Liver (tissue), 3 donors: ENCODE data around the gene KCNC4.

Source experiments
- EGR1 ChIP-seq, 2 donors: IDR thresholded peaks; 2 replicates each; pipeline ENCODE4 v1.6.1; 2016 to 2018; ENCODE audit warnings: antibody characterized with exemption in 2 of 2, low read depth in 2 of 2
- GABPA ChIP-seq, 2 donors: IDR thresholded peaks in 1 of 2; conservative IDR thresholded peaks in 1 of 2; 2 replicates each; pipeline ENCODE4 v1.6.1; 2016; ENCODE audit warnings: antibody characterized with exemption in 2 of 2, mild to moderate bottlenecking in 1 of 2, moderate library complexity in 1 of 2
- JUND ChIP-seq, 2 donors: IDR thresholded peaks; 2 replicates each; pipeline ENCODE4 v1.6.1; 2016; ENCODE audit warnings: antibody characterized with exemption in 2 of 2
- RAD21 ChIP-seq, 2 donors: IDR thresholded peaks; 2 replicates each; pipeline ENCODE4 v1.6.1; 2016; ENCODE audit warnings: antibody characterized with exemption in 2 of 2, mild to moderate bottlenecking in 2 of 2
- TAF1 ChIP-seq: conservative IDR thresholded peaks from 2 replicates; pipeline ENCODE4 v1.6.1; 2016; ENCODE audit warnings: antibody characterized with exemption, mild to moderate bottlenecking
- YY1 ChIP-seq: IDR thresholded peaks from 2 replicates; pipeline ENCODE4 v1.6.1; 2016; ENCODE audit warnings: antibody characterized with exemption, mild to moderate bottlenecking
- TF ChIP-seq, protein P1 (sequence below): fragments of 150-350 bp; IDR thresholded peaks from 2 replicates; pipeline ENCODE4 v1.5.1; 2017; ENCODE audit warnings: improper control_type of control experiment, low read depth, low read length; ENCODE audit not compliant: missing input control
- TF ChIP-seq, protein P2 (sequence below): IDR thresholded peaks from 2 replicates; pipeline ENCODE4 v1.6.1; 2016; ENCODE audit warnings: antibody characterized with exemption, mild to moderate bottlenecking
- TF ChIP-seq, protein P3 (sequence below): IDR thresholded peaks from 2 replicates; pipeline ENCODE4 v1.6.1; 2016; ENCODE audit warnings: antibody characterized with exemption
- TF ChIP-seq, protein P4 (sequence below): IDR thresholded peaks from 2 replicates; pipeline ENCODE4 v1.6.1; 2016; ENCODE audit warnings: antibody characterized with exemption
- TF ChIP-seq, protein P5 (sequence below): IDR thresholded peaks from 2 replicates; pipeline ENCODE4 v1.6.1; 2016; ENCODE audit warnings: antibody characterized with exemption
- donor health status: healthy.
- donor health status: healthy.

DNA sequence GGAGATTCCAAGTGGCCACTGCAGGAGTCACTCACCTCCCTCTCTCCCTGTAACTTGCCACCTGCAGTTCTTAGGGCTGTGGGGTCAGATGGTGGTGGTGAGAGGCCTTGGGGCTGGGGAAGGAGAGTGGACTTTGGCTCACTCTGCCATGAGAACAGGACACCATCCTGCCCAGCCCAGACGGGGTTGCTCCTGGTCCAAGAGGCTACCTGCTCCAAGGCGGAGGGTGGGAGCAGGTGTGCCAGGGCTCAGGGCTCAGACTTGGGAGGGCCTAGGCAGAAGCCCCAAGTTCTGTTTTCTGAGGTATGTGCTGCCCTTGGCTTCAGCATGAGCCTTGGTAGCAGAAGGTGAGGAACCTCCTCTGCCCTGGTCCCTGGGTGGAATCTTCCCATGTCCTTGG is 11.4 kb upstream of the KCNC4 start:
- TF ChIP-seq, protein P1, sequence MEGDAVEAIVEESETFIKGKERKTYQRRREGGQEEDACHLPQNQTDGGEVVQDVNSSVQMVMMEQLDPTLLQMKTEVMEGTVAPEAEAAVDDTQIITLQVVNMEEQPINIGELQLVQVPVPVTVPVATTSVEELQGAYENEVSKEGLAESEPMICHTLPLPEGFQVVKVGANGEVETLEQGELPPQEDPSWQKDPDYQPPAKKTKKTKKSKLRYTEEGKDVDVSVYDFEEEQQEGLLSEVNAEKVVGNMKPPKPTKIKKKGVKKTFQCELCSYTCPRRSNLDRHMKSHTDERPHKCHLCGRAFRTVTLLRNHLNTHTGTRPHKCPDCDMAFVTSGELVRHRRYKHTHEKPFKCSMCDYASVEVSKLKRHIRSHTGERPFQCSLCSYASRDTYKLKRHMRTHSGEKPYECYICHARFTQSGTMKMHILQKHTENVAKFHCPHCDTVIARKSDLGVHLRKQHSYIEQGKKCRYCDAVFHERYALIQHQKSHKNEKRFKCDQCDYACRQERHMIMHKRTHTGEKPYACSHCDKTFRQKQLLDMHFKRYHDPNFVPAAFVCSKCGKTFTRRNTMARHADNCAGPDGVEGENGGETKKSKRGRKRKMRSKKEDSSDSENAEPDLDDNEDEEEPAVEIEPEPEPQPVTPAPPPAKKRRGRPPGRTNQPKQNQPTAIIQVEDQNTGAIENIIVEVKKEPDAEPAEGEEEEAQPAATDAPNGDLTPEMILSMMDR: no peak
- TF ChIP-seq YY1 (no peak), GABPA (IDR thresholded peaks at IDR 0.05 in 1 of 2, conservative IDR thresholded peaks at IDR 0.05 in 1 of 2) (no peak), TAF1 (no peak), JUND (IDR thresholded peaks at IDR 0.05) (no peak), RAD21 (IDR thresholded peaks at IDR 0.05) (no peak), EGR1 (IDR thresholded peaks at IDR 0.05; ENCODE audit: low read depth in 2 of 2) (no peak)
- TF ChIP-seq, protein P2, sequence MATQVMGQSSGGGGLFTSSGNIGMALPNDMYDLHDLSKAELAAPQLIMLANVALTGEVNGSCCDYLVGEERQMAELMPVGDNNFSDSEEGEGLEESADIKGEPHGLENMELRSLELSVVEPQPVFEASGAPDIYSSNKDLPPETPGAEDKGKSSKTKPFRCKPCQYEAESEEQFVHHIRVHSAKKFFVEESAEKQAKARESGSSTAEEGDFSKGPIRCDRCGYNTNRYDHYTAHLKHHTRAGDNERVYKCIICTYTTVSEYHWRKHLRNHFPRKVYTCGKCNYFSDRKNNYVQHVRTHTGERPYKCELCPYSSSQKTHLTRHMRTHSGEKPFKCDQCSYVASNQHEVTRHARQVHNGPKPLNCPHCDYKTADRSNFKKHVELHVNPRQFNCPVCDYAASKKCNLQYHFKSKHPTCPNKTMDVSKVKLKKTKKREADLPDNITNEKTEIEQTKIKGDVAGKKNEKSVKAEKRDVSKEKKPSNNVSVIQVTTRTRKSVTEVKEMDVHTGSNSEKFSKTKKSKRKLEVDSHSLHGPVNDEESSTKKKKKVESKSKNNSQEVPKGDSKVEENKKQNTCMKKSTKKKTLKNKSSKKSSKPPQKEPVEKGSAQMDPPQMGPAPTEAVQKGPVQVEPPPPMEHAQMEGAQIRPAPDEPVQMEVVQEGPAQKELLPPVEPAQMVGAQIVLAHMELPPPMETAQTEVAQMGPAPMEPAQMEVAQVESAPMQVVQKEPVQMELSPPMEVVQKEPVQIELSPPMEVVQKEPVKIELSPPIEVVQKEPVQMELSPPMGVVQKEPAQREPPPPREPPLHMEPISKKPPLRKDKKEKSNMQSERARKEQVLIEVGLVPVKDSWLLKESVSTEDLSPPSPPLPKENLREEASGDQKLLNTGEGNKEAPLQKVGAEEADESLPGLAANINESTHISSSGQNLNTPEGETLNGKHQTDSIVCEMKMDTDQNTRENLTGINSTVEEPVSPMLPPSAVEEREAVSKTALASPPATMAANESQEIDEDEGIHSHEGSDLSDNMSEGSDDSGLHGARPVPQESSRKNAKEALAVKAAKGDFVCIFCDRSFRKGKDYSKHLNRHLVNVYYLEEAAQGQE: no peak
- TF ChIP-seq, protein P3, sequence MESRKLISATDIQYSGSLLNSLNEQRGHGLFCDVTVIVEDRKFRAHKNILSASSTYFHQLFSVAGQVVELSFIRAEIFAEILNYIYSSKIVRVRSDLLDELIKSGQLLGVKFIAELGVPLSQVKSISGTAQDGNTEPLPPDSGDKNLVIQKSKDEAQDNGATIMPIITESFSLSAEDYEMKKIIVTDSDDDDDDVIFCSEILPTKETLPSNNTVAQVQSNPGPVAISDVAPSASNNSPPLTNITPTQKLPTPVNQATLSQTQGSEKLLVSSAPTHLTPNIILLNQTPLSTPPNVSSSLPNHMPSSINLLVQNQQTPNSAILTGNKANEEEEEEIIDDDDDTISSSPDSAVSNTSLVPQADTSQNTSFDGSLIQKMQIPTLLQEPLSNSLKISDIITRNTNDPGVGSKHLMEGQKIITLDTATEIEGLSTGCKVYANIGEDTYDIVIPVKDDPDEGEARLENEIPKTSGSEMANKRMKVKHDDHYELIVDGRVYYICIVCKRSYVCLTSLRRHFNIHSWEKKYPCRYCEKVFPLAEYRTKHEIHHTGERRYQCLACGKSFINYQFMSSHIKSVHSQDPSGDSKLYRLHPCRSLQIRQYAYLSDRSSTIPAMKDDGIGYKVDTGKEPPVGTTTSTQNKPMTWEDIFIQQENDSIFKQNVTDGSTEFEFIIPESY: no peak
- TF ChIP-seq, protein P4, sequence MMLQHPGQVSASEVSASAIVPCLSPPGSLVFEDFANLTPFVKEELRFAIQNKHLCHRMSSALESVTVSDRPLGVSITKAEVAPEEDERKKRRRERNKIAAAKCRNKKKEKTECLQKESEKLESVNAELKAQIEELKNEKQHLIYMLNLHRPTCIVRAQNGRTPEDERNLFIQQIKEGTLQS: no peak
- TF ChIP-seq, protein P5, sequence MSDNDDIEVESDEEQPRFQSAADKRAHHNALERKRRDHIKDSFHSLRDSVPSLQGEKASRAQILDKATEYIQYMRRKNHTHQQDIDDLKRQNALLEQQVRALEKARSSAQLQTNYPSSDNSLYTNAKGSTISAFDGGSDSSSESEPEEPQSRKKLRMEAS: no peak
